NB4 (cell line): Measurements from ENCODE around the gene ANKRD2.

Experiments
- POLR2A ChIP-seq: IDR thresholded peaks from 2 replicates; pipeline ENCODE4 v1.6.1; 2011; ENCODE audit warnings: mild to moderate bottlenecking; ENCODE audit not compliant: insufficient read length; ENCODE audit errors: extremely low read depth
- TF ChIP-seq, protein P1 (sequence below): IDR thresholded peaks from one replicate; pipeline ENCODE4 v1.5.1; 2012; ENCODE audit warnings: low read depth, low read length

DNA sequence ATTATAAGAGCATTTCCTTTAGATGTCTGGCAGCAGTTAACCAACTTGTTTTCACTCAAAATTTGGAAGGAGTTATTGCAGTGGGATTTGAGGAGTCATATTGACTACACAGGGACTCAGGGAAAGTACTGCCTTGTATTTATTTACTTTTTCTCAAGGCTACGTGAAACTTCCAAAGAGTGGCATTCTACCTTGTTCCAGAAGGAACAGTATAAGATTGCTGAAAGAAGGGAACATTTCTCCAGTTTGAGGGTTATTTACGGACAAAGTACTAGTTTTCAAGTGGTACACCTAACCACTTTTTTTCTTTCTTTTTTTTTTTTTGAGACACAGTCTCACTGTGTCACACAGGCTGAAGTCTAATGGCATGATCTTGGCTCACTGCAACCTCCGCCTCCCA, 55.6 kb downstream of the ANKRD2 start:
- TF ChIP-seq, protein P1, sequence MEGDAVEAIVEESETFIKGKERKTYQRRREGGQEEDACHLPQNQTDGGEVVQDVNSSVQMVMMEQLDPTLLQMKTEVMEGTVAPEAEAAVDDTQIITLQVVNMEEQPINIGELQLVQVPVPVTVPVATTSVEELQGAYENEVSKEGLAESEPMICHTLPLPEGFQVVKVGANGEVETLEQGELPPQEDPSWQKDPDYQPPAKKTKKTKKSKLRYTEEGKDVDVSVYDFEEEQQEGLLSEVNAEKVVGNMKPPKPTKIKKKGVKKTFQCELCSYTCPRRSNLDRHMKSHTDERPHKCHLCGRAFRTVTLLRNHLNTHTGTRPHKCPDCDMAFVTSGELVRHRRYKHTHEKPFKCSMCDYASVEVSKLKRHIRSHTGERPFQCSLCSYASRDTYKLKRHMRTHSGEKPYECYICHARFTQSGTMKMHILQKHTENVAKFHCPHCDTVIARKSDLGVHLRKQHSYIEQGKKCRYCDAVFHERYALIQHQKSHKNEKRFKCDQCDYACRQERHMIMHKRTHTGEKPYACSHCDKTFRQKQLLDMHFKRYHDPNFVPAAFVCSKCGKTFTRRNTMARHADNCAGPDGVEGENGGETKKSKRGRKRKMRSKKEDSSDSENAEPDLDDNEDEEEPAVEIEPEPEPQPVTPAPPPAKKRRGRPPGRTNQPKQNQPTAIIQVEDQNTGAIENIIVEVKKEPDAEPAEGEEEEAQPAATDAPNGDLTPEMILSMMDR = no peak
- no peak for TF ChIP-seq POLR2A
